SK-N-SH (cell line): Measurements from ENCODE around the gene TSC1. TPM values are rescaled to one million over a fixed set of nuclear protein-coding genes. Genes with fewer than 3 reads are reported as not detected.

ENCODE experiments used
- CTCF ChIA-PET: fragments of 300-600, 350-600 bp; formaldehyde crosslinking; extraction: SDS; loops from one replicate; lab custom pipeline; 2021; lab: Yijun Ruan, JAX
- POLR2A ChIA-PET: fragments of 350-600 bp; sonication (Branson Sonifier 250); formaldehyde crosslinking; extraction: SDS; loops from one replicate; lab custom pipeline; 2020; ENCODE audit warnings: antibody characterized with exemption, inconsistent platforms; lab: Yijun Ruan, JAX
- DNase-seq: peaks from one replicate; pipeline ENCODE4 v3.0.0; 2012
- H2AFZ ChIP-seq: fragments of 200-600 bp; sonication (generic); 2 replicates; pipeline ENCODE4 v1.8.1; 2016; ENCODE audit warnings: antibody characterized with exemption, mild to moderate bottlenecking, low read depth
- H3F3A ChIP-seq: fragments of 200-600 bp; sonication (generic); replicated peaks from 2 replicates; pipeline ENCODE3; 2016; ENCODE audit warnings: antibody characterized with exemption, mild to moderate bottlenecking; ENCODE audit not compliant: insufficient read depth
- H3K27ac ChIP-seq, 2 experiments: fragments of 200-500 bp in 1 of 2; fragments of 200-600 bp in 1 of 2; sonication (Bioruptor generic) in 1 of 2; sonication (generic), shearing (Covaris generic) in 1 of 2; 2 replicates each; pipeline versions ENCODE4 v1.5.1 to v1.6.1; 2014 to 2016; ENCODE audit warnings: low read depth in 2 of 2, inconsistent platforms in 1 of 2, low read length in 1 of 2, mild to moderate bottlenecking in 1 of 2, mixed read lengths in 1 of 2
- H3K27me3 ChIP-seq: fragments of 200-600 bp; sonication (generic), shearing (Covaris generic); 2 replicates; pipeline ENCODE4 v1.6.1; 2016; ENCODE audit warnings: mixed run types; ENCODE audit not compliant: insufficient read depth
- H3K36me3 ChIP-seq, 2 experiments: fragments of 200-500 bp in 1 of 2; fragments of 200-600 bp in 1 of 2; sonication (Bioruptor generic) in 1 of 2; sonication (generic) in 1 of 2; replicated peaks in 1 of 2; 2 replicates each; pipeline versions ENCODE3 to v1.5.1; 2014 to 2016; ENCODE audit warnings: low read length in 1 of 2, mild to moderate bottlenecking in 1 of 2; ENCODE audit not compliant: insufficient read depth in 2 of 2, control insufficient read depth in 1 of 2
- H3K4me1 ChIP-seq, 2 experiments: fragments of 200-500 bp in 1 of 2; fragments of 200-600 bp in 1 of 2; sonication (Bioruptor generic) in 1 of 2; sonication (generic), shearing (Covaris generic) in 1 of 2; 2 replicates each; pipeline versions ENCODE4 v1.5.1 to v1.6.1; 2014 to 2016; ENCODE audit warnings: low read depth in 1 of 2, low read length in 1 of 2, mixed run types in 1 of 2; ENCODE audit not compliant: insufficient read depth in 2 of 2, control insufficient read depth in 1 of 2
- H3K4me2 ChIP-seq: fragments of 200-600 bp; sonication (generic), shearing (Covaris generic); 2 replicates; pipeline ENCODE4 v1.6.1; 2017; ENCODE audit warnings: mixed run types
- H3K4me3 ChIP-seq, 2 experiments: fragments of 200-500 bp in 1 of 2; fragments of 200-600 bp in 1 of 2; sonication (Bioruptor generic) in 1 of 2; sonication (generic), shearing (Covaris generic) in 1 of 2; 2 replicates each; pipeline versions ENCODE4 v1.5.1 to v1.8.1; 2014 to 2016; ENCODE audit warnings: low read depth in 2 of 2, inconsistent platforms in 1 of 2, low read length in 1 of 2, mild to moderate bottlenecking in 1 of 2, mixed read lengths in 1 of 2, moderate library complexity in 1 of 2
- H3K79me2 ChIP-seq: fragments of 200-600 bp; sonication (generic); 2 replicates; pipeline ENCODE4 v1.8.1; 2017; ENCODE audit warnings: mild to moderate bottlenecking; ENCODE audit not compliant: insufficient read depth
- H3K9ac ChIP-seq: fragments of 200-600 bp; sonication (generic); 2 replicates; pipeline ENCODE4 v1.6.1; 2017; ENCODE audit warnings: mixed run types
- H3K9me2 ChIP-seq: fragments of 200-600 bp; sonication (generic); 2 replicates; pipeline ENCODE4 v1.6.1; 2017; ENCODE audit warnings: mixed run types
- H3K9me3 ChIP-seq: fragments of 200-600 bp; sonication (generic); 2 replicates; pipeline ENCODE4 v1.6.1; 2017; ENCODE audit warnings: mixed run types, mild to moderate bottlenecking, moderate library complexity
- H4K20me1 ChIP-seq: fragments of 200-600 bp; sonication (generic); 2 replicates; pipeline ENCODE4 v1.6.1; 2017; ENCODE audit warnings: mild to moderate bottlenecking, mixed run types; ENCODE audit not compliant: insufficient read depth
- CHD2 ChIP-seq: fragments of 150-350 bp; IDR thresholded peaks from 2 replicates; pipeline ENCODE4 v1.6.1; 2018; ENCODE audit warnings: low read length; ENCODE audit not compliant: partially characterized antibody
- EP300 ChIP-seq, 2 experiments: IDR thresholded peaks; 2 replicates each; pipeline versions ENCODE4 v1.4.0 to v1.6.1; 2012; ENCODE audit warnings: borderline replicate concordance in 1 of 2, low read depth in 1 of 2, low read length in 1 of 2
- FOSL2 ChIP-seq: IDR thresholded peaks from 2 replicates; pipeline ENCODE4 v1.4.0; 2012; ENCODE audit warnings: low read depth, mild to moderate bottlenecking, moderate library complexity, borderline replicate concordance
- FOXM1 ChIP-seq: IDR thresholded peaks from 2 replicates; pipeline ENCODE4 v1.4.0; 2012; ENCODE audit warnings: low read depth, mild to moderate bottlenecking
- GABPA ChIP-seq: IDR thresholded peaks from 2 replicates; pipeline ENCODE4 v1.4.0; 2012; ENCODE audit warnings: low read depth, mild to moderate bottlenecking
- JUND ChIP-seq: IDR thresholded peaks from 2 replicates; pipeline ENCODE4 v1.4.0; 2012
- MEF2A ChIP-seq: IDR thresholded peaks from 2 replicates; pipeline ENCODE4 v1.4.0; 2012; ENCODE audit warnings: low read depth, borderline replicate concordance
- MXI1 ChIP-seq: IDR thresholded peaks from 2 replicates; pipeline ENCODE4 v1.6.1; 2012; ENCODE audit warnings: mild to moderate bottlenecking, low read depth, low read length, improper control_type of control experiment
- NFIC ChIP-seq: IDR thresholded peaks from 2 replicates; pipeline ENCODE4 v1.4.0; 2012; ENCODE audit warnings: borderline replicate concordance
- NRF1 ChIP-seq: IDR thresholded peaks from 2 replicates; pipeline ENCODE4 v1.6.1; 2012; ENCODE audit warnings: low read depth, mild to moderate bottlenecking, low read length
- POLR2AphosphoS5 ChIP-seq: IDR thresholded peaks from 2 replicates; pipeline ENCODE4 v1.6.1; 2012; ENCODE audit warnings: low read depth, low read length
- RAD21 ChIP-seq: IDR thresholded peaks from 2 replicates; pipeline ENCODE4 v1.6.1; 2012; ENCODE audit warnings: mild to moderate bottlenecking, low read length
- RCOR1 ChIP-seq: fragments of 150-350 bp; IDR thresholded peaks from 2 replicates; pipeline ENCODE4 v1.6.1; 2017; ENCODE audit warnings: antibody characterized with exemption, low read length
- RFX5 ChIP-seq: IDR thresholded peaks from 2 replicates; pipeline ENCODE4 v1.6.1; 2012; ENCODE audit warnings: mild to moderate bottlenecking, improper control_type of control experiment, low read length
- RXRA ChIP-seq: IDR thresholded peaks from 2 replicates; pipeline ENCODE4 v1.4.0; 2012; ENCODE audit warnings: low read depth, mild to moderate bottlenecking, borderline replicate concordance
- SIN3A ChIP-seq: IDR thresholded peaks from 2 replicates; pipeline ENCODE4 v1.6.1; 2012; ENCODE audit warnings: low read depth, mild to moderate bottlenecking, low read length, moderate library complexity, borderline replicate concordance
- TEAD4 ChIP-seq: IDR thresholded peaks from 2 replicates; pipeline ENCODE4 v1.4.0; 2012; ENCODE audit warnings: mild to moderate bottlenecking, borderline replicate concordance; ENCODE audit not compliant: insufficient read depth
- WGBS: methylation state at CpG from one replicate; pipeline ENCODE4 v1.1.6; 2017; ENCODE audit warnings: low lambda C conversion rate; 5-methylcytosine and 5-hydroxymethylcytosine counted together
- polyA plus RNA-seq, 3 experiments: library from polyadenylated mRNA; depleted of rRNA; stranded (reverse); fragments of >200 nt; gene quantifications; 2 replicates each; pipeline ENCODE4 v1.2.3, GENCODE V29; 2012
- TF ChIP-seq, protein P1 (sequence below): fragments of 200-600 bp; sonication (generic); IDR thresholded peaks from 2 replicates; pipeline ENCODE4 v1.6.1; 2017; ENCODE audit warnings: antibody characterized with exemption, mild to moderate bottlenecking, moderate library complexity
- TF ChIP-seq, protein P2 (sequence below): IDR thresholded peaks from 2 replicates; pipeline ENCODE4 v1.4.0; 2012; ENCODE audit warnings: low read depth, borderline replicate concordance
- TF ChIP-seq, protein P3 (sequence below): IDR thresholded peaks from 2 replicates; pipeline ENCODE4 v1.4.0; 2012; ENCODE audit warnings: low read depth, borderline replicate concordance
- TF ChIP-seq, protein P4 (sequence below): IDR thresholded peaks from 2 replicates; pipeline ENCODE4; 2012

The TSC1 gene
- polyA plus RNA-seq, 1 of the 3 experiments (the other 2 are of a cell fraction): 18.3 TPM

DNA sequence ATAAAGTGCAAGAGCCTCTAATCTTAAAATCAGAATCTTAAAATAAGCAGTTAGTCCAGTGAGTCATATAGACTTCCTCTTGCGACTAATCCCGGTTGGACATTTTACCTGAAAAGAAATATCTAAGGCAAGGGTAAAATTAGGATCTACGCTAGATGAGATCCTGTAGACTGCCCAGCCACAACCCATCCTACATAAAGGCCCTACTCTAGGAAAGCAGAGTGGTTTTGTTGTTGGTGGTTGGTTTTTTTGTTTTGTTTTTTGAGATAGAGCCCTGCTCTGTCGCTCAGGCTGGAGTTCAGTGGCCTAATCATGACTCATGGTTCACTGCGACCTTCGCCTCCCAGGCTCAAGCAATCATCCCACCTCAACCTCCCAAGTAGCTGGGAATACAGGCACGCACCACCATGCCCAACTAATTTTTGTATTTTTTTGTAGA is 6.9 kb downstream of the TSC1 start:
- peaks cover 0 to 5% of the 10 kb centered on the region in 2 experiments for H3K36me3 ChIP-seq
- H3K4me2 ChIP-seq: no peak overlapping the region
- H3K9me3 ChIP-seq: no peaks in the 10 kb centered on the region
- no peak overlapping the region for H3K4me3 ChIP-seq
- peaks cover 72% of the 10 kb centered on the region for H3K79me2 ChIP-seq
- TF ChIP-seq, protein P1, sequence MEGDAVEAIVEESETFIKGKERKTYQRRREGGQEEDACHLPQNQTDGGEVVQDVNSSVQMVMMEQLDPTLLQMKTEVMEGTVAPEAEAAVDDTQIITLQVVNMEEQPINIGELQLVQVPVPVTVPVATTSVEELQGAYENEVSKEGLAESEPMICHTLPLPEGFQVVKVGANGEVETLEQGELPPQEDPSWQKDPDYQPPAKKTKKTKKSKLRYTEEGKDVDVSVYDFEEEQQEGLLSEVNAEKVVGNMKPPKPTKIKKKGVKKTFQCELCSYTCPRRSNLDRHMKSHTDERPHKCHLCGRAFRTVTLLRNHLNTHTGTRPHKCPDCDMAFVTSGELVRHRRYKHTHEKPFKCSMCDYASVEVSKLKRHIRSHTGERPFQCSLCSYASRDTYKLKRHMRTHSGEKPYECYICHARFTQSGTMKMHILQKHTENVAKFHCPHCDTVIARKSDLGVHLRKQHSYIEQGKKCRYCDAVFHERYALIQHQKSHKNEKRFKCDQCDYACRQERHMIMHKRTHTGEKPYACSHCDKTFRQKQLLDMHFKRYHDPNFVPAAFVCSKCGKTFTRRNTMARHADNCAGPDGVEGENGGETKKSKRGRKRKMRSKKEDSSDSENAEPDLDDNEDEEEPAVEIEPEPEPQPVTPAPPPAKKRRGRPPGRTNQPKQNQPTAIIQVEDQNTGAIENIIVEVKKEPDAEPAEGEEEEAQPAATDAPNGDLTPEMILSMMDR: no peak
- TF ChIP-seq, protein P2, sequence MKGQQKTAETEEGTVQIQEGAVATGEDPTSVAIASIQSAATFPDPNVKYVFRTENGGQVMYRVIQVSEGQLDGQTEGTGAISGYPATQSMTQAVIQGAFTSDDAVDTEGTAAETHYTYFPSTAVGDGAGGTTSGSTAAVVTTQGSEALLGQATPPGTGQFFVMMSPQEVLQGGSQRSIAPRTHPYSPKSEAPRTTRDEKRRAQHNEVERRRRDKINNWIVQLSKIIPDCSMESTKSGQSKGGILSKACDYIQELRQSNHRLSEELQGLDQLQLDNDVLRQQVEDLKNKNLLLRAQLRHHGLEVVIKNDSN: no peak
- TF ChIP-seq, protein P3, sequence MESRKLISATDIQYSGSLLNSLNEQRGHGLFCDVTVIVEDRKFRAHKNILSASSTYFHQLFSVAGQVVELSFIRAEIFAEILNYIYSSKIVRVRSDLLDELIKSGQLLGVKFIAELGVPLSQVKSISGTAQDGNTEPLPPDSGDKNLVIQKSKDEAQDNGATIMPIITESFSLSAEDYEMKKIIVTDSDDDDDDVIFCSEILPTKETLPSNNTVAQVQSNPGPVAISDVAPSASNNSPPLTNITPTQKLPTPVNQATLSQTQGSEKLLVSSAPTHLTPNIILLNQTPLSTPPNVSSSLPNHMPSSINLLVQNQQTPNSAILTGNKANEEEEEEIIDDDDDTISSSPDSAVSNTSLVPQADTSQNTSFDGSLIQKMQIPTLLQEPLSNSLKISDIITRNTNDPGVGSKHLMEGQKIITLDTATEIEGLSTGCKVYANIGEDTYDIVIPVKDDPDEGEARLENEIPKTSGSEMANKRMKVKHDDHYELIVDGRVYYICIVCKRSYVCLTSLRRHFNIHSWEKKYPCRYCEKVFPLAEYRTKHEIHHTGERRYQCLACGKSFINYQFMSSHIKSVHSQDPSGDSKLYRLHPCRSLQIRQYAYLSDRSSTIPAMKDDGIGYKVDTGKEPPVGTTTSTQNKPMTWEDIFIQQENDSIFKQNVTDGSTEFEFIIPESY: no peak
- TF ChIP-seq RFX5 (no peak), RAD21 (no peak), RXRA (no peak), MEF2A (no peak), EP300 (IDR thresholded peaks at IDR 0.05; ENCODE audit: borderline replicate concordance in 1 of 2, low read depth in 1 of 2, low read length in 1 of 2) (no peak), NFIC (no peak), RCOR1 (no peak), JUND (no peak), SIN3A (no peak), NRF1 (no peak), MXI1 (no peak)
- H3K9me2 ChIP-seq: no peaks in the 10 kb centered on the region
- 95% methylated on average over 7 of the region's 7 CpGs for WGBS
- H3K9ac ChIP-seq: no peak overlapping the region
- no peaks in the 10 kb centered on the region; the same call in none of the 2 replicates for H4K20me1 ChIP-seq
- peaks cover 0 to 2% of the 10 kb centered on the region in 2 experiments; a peak in 2 of 4 replicates for H3K4me1 ChIP-seq
- H3K27me3 ChIP-seq: no peaks in the 10 kb centered on the region
- no peaks in the 10 kb centered on the region for H3F3A ChIP-seq
- ChIA-PET POLR2A (no interaction called here), CTCF (no interaction called here)
- no peak overlapping the region for H2AFZ ChIP-seq
- DNase-seq: no peak
- peak overlapping the region in 1 of 2 experiments; percentile 10; a peak in 1 of 4 replicates for H3K27ac ChIP-seq

DNA sequence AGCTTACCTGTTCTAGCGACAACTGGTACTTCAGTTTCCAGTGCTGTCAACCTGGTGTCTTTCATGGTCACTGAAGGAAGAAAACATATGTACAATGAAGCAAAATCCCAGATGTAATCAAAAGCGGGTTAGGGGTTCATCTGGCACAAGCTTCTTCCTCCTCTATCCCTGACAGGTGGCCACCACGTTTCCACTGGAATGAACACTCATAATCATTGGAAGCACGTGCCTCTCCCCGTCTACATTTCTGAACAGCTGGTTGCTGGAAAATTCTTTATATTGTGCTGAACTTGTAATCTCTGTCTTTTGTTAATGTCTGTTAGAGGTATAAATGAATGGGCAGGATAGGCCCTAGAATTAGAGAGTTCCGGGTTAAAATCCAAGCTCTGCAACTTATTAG is 9.4 kb downstream of the TSC1 start:
- H3F3A ChIP-seq: no peaks in the 10 kb centered on the region
- POLR2A ChIA-PET: interaction anchor here (0.9 kb wide), 1 partner anchor 9 kb away, joined by 5 read pairs; the partner anchor contains the start of gene TSC1
- H3K36me3 ChIP-seq: peaks cover 6 to 18% of the 10 kb centered on the region in 2 experiments

More for the DNA sequence above, 9.4 kb downstream of the TSC1 start:
- 93% methylated on average over 6 of the region's 6 CpGs for WGBS
- no peak for DNase-seq
- Histone ChIP-seq H3K9me2 (no peaks in the 10 kb centered on the region), H3K79me2 (peaks cover 56% of the 10 kb centered on the region), H4K20me1 (no peaks in the 10 kb centered on the region; the same call in none of the 2 replicates), H2AFZ (no peak overlapping the region), H3K9me3 (no peaks in the 10 kb centered on the region), H3K9ac (no peak overlapping the region), H3K4me2 (no peak overlapping the region), H3K27me3 (no peaks in the 10 kb centered on the region), H3K4me1 (no peaks in the 10 kb centered on the region), H3K4me3 (no peak overlapping the region), H3K27ac (no peak overlapping the region)
- no peak for TF ChIP-seq MXI1
- no peak for TF ChIP-seq POLR2AphosphoS5
- no peak for TF ChIP-seq EP300 (IDR thresholded peaks at IDR 0.05; ENCODE audit: borderline replicate concordance in 1 of 2, low read depth in 1 of 2, low read length in 1 of 2)
- TF ChIP-seq RCOR1: no peak
- TF ChIP-seq, protein P4, sequence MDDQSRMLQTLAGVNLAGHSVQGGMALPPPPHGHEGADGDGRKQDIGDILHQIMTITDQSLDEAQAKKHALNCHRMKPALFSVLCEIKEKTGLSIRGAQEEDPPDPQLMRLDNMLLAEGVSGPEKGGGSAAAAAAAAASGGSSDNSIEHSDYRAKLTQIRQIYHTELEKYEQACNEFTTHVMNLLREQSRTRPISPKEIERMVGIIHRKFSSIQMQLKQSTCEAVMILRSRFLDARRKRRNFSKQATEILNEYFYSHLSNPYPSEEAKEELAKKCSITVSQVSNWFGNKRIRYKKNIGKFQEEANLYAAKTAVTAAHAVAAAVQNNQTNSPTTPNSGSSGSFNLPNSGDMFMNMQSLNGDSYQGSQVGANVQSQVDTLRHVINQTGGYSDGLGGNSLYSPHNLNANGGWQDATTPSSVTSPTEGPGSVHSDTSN: no peak
- no peak for TF ChIP-seq RXRA
- no peak for TF ChIP-seq FOXM1
- no peak for TF ChIP-seq GABPA
- TF ChIP-seq FOSL2: no peak
- no peak for TF ChIP-seq TEAD4
- no peak for TF ChIP-seq RFX5
- TF ChIP-seq CHD2: no peak
- CTCF ChIA-PET: interaction anchor here (1.1 to 2.2 kb wide), 8 partner anchors 9 to 284 kb away, joined by 3 to 8 read pairs (median 6); partner anchors contain the start of gene TSC1
